Skin epidermis (tissue), 12 donors: ENCODE results near the gene ZNF780A.
"Not testable (repeated sequence)": the region's sequence is repeated elsewhere in the genome, so short reads cannot be mapped to it uniquely, and the experiment has no call there.

ENCODE experiments used
- H3K27ac ChIP-seq, 21 experiments: fragments of 200-600 bp; sonication (generic) in 11 of 21; one replicate each; pipeline ENCODE4 v1.5.0; 2020; ENCODE audit warnings: mild to moderate bottlenecking in 3 of 21, inconsistent platforms in 2 of 21, moderate library complexity in 2 of 21
- H3K4me3 ChIP-seq, 7 experiments: fragments of 200-600 bp; sonication (generic) in 2 of 7; one replicate each; pipeline ENCODE4 v1.5.0; 2020; ENCODE audit warnings: inconsistent platforms in 2 of 7, mild to moderate bottlenecking in 2 of 7, moderate library complexity in 1 of 7

ZNF780A gene

DNA sequence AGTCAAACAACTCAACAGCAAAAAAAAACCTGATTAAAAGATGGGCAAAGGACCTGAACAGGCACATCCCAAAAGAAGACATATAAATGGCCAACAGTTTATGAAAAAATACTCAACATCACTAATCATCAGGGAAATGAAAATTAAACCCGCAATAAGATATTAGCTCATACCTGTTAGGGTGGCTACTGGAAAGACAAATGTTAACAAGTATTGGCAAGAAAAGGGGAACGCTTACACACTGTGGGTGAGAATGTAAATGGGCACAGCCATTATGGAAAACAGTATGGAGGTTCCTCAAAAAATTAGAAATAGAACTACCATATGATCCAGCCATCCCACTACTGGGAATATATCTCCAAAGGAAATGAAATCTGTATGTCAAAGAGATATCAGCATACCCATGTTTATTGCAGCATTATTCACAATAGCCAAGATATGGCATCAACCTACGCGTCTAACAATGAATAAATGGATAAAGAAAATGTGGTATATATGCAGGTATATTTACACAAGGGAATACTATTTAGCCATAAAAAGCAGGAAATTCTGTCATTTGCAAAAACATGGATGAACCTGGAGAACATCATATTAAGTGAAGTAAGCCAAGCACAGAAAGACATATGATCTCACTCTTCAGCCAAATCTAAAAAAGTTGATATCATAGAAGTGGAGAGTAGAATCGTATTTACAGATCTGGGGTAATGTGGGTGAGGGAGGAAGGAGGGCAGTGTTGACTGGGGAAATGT is 2.3 kb downstream of the ZNF780A start:
- Histone ChIP-seq H3K27ac (no peak overlapping the region), H3K4me3 (no peak overlapping the region)

DNA sequence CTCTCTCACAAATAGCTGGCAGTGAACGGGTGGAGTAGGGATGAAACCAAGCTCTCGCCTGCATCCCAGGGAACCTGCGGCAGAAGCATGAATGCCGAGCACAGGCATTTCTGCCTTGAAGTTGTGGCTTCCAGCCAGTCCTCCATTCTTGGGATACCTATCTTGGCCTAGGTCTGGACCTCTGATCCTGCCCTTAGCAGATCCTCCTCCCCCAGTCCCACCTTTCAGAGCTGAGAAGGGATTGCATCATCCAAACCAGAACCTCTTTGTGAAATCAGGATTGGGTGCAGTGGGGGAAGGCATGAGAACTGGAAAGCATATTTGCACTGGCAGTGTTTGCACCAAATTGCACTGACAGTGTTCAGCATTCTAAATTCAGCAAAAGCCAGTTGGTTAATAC is 5.8 kb downstream of the ZNF780A start:
- Histone ChIP-seq H3K27ac (no peak overlapping the region), H3K4me3 (no peak overlapping the region)

DNA sequence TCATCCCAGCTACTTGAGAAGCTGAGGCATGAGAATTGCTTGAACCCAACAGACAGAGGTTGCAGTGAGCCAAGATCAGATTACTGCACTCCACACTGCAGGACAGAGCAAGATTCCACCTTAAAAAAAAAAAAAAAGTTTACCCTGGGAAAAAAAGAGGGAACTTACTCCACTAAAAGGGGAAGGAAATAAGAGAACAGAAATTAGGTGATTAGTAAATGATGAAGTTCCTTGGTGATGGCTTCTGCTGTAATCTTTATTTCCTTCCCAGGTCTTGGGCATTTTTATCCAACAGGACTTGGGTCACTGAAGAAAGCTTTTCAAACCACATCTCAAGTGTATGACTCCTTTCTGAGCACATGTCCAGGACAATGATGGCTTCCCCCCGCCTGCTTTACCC is 9.3 kb downstream of the ZNF780A start:
- H3K4me3 ChIP-seq: no peak overlapping the region
- H3K27ac ChIP-seq: no peak overlapping the region

DNA sequence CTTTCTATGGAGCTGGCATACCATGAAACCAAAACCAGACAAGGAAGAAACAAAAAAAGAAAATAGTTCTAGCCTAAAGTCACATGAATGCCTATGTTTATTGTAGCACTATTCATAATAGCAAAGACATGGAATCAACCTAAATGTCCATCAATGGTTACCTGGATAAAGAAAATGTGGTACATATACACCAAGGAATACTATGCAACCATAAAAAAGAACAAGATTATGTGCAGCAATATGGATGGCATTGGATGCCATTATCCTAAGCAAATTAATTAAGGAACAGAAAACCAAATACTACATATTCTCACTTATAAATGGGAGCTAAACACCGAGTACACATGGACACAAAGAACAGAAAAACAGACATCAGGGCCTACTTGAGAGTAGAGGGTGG is 10.5 kb downstream of the ZNF780A start:
- H3K27ac ChIP-seq: no peak overlapping the region

DNA sequence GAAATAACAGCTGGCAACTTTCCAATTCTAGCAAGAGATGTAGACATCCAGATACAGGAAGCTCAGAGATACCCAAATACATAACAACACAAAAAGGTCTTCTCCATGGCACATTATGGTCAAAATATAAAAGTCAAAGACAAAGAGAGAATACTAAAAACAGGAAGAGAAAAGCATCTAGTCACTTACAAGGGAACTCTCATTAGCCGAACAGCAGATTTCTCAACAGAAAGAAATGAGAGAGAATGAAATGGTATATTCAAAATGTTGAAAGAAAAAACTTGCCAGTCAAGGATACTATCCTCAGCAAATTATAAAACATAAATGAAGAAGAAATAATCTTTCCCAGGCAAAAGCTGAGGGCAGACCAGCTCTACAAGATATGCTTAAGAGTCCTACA is 12.4 kb downstream of the ZNF780A start:
- Histone ChIP-seq H3K27ac (no peak overlapping the region), H3K4me3 (no peak overlapping the region)

More for the DNA sequence above, 10.5 kb downstream of the ZNF780A start:
- no peak overlapping the region for H3K4me3 ChIP-seq

DNA sequence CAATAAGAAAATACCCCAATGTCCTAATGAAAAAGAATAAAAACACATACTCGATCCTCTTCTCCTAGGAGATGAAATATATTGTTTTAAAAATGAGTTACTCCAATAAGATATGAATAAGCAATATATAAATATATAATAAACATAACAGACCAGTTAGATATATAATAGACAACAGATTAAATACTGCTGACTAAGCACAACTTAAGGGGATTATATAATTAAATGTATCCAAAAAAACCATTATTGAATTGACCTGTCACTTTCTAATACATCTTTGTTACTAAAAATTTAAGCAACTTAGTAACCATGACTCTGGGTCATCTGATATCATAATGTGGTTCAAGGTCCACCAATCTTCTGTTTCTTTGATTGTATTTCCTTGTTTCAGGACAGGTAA is 20.7 kb downstream of the ZNF780A start:
- H3K27ac ChIP-seq: no peak overlapping the region
- no peak overlapping the region for H3K4me3 ChIP-seq

DNA sequence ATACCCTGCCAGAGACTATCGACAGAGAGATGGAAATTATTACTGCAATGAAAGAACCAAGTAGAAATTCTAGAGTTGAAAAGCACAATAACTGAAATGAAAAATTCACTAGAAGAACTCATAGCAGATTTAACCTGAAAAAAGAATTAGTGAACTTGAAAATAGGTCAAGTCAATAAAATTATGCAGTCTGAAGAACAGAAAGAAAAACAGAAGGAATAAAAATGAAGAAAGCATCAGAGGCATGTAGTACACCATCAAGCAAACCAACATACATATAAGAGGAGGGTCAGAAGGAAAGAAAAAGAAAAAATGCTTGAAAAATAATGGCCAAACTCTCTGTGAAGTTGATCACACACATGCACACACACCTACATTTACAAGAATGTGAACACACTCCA is 31.1 kb downstream of the ZNF780A start:
- no peak overlapping the region for H3K4me3 ChIP-seq
- no peak overlapping the region for H3K27ac ChIP-seq

DNA sequence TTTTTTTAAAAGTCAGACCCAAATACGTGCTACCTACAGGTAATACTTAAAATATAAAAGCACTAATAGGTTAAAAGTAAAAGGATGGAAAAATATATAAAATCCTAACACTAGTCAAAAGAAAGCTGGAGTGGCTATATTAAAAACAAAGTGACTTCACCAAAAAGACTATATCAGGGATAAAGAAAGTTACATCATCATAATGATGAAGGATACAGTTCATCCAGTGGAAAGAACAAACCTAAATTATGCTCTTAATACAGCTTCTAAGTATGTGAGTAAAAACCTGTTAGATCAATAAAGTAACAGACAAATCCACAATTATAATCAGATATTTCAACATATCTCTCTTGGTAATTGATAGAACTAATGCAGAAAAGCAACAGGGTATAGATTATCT is 33.6 kb downstream of the ZNF780A start:
- H3K27ac ChIP-seq: no peak overlapping the region
- H3K4me3 ChIP-seq: no peak overlapping the region

DNA sequence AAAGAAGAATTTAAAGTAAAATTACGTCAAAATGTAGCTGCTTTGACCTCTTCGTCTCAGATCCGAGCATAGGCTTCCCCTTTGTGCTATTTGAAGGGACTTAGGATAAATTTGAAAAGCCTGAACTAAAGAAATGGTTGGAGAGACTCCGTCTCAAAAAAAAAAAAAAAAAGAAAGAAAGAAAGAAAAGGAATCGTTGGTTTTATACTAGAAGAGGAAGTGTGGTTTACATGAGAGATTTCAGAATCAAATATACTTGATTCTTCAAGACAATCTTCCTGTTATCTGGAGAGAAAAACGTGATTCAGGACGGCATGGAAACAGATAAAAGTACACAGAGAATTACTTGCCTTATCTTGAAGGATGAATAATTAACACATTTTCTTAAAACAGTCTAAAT is 34.2 kb downstream of the ZNF780A start:
- peak overlapping the region in 18 of 21 experiments; percentile 26 to 84 (median 74) for H3K27ac ChIP-seq

DNA sequence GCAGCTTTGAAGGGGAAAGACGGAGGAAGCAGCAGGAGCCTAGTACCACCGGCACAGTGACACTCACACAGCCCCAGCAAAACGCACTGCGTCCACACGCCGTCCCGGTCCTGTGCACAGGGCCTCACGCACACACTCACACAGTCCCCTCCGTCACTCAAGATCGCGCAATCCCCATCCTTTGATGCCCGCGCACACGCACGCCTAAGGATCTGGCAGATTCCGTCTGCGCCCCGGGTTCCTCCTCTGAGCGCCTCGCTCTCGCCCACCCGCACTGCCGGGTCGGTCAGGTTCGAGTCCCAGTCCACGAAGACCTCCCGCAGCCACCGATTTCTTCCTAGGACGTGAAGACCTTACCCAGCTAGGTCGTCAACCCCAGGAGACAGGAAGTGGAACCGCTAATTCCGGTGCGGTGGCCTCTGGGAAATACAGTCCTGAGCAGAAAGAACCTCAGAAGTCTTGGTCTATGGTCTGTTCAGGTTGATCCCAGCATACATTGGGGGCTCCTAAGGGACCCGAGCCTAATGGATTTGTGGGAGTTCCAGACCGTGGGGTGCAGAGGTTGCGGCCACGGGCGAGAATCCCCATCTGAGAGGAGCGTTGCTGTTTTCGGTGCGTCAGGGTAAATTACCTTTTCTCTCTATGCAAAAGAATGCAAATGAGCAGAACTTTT is 34.8 kb downstream of the ZNF780A start, which contains the start of gene ZNF780B:
ZNF780B (minus strand) TSS at position 400 of the 673 bp plus-strand sequence. CDS start 5,899 bp downstream, outside the sequence.
- peak within 1 kb of the TSS; percentile 47 to 85 (median 78) for H3K4me3 ChIP-seq
- peak within 1 kb of the TSS; percentile 26 to 84 (median 68) for H3K27ac ChIP-seq

More for the DNA sequence above, 34.2 kb downstream of the ZNF780A start:
- H3K4me3 ChIP-seq: peak overlapping the region; percentile 47 to 85 (median 78)

DNA sequence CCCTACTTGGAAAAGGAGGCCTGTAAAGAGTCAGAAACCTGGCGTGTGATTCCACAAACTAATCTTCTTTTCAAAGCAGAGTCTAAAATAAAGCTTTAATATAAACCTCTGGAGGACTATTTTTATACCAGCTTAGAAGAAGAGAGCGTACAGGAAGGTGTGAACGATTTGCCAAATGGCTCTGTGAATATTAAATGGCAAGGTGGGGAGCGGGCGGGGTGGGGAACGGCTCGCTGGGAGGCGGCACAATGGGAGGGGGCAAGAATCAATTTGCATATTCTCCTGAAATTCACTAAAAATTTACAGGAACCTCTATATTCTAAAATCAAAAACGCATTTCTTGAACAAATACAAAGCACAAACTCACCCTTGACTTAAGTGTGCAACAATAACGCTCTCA is 35.7 kb downstream of the ZNF780A start:
- H3K27ac ChIP-seq: peak overlapping the region in 4 of 21 experiments; percentile 47 to 83 (median 66)
- peak overlapping the region; percentile 47 to 85 (median 78) for H3K4me3 ChIP-seq

DNA sequence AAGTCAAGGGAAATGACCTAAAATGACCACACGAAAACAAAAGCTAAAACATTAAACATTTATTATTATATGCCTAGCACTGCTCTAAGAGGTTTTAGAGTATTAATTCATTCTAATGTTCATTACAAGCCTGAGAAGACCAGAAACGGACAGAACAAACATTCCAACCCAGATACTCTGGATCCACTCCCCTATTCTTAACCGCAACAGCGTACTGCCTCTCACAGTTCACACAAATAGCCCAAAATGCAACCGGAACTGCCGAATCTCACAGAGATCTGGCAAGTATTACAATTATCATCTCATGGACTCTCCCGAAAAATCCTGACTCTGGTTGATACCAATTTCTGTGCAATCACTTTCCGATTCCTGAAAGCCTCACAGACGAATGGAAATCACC is 36.1 kb downstream of the ZNF780A start:
- H3K27ac ChIP-seq: no peak overlapping the region

DNA sequence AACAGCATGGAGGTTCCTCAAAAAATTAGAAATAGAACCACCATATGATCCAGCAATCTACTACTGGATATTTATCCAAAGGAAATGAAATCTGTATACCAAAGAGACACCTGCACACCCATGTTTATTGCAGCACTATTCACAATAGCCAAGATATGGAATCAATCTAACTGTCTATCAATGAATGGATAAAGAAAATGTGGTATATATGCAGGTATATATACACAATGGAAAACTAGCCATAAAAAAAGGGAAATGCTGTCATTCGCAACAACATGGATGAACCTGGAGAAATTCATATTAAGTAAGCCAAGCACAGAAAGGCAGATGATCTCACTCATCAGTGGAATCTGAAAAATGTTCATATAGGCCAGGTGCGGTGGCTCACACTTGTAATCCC is 37.3 kb downstream of the ZNF780A start:
- H3K27ac ChIP-seq: no peak overlapping the region
- no peak overlapping the region for H3K4me3 ChIP-seq

More for the DNA sequence above, 36.1 kb downstream of the ZNF780A start:
- H3K4me3 ChIP-seq: no peak overlapping the region

DNA sequence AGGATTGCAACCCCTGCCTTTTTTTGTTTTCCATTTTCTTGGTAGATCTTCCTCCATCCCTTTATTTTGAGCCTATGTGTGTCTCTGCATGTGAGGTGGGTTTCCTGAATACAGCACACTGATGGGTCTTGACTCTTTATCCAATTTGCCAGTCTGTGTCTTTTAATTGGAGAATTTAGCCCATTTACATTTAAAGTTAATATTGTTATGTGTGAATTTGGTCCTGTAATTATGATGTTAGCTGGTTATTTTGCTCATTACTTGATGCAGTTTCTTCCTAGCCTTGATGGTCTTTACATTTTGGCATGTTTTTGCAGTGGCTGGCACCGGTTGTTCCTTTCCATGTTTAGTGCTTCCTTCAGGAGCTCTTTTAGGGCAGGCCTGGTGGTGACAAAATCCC is 49.0 kb downstream of the ZNF780A start:
- not testable (repeated sequence) for H3K4me3 ChIP-seq, H3K27ac ChIP-seq

DNA sequence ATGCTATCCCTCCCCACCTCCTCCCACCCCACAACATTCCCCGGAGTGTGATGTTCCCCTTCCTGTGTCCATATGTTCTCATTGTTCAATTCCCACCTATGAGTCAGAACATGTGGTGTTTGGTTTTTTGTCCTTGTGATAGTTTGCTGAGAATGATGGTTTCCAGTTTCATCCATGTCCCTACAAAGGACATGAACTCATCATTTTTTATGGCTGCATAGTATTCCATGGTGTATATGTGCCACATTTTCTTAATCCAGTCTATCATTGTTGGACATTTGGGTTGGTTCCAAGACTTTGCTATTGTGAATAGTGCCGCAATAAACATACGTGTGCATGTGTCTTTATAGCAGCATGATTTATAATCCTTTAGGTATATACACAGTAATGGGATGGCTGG is 52.7 kb downstream of the ZNF780A start:
- not testable (repeated sequence) for H3K4me3 ChIP-seq, H3K27ac ChIP-seq

DNA sequence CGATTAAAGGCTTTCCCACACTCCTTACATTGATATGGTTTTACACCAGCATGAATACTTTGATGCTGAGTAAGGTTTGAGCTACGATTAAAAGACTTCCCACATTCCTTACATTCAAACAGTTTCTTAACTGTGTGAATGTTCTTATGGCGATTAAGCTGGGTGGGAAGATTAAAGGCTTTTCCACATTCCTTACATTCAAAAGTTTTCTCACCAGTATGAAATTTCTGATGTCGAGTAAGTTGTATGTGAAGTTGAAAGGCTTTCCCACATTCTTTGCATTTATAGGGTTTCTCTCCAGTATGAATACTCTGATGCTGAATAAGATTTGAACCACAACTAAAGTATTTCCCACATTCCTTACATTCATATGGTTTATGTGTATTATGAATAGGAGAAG is 54.7 kb downstream of the ZNF780A start:
- Histone ChIP-seq H3K4me3 (no peak overlapping the region), H3K27ac (no peak overlapping the region)

DNA sequence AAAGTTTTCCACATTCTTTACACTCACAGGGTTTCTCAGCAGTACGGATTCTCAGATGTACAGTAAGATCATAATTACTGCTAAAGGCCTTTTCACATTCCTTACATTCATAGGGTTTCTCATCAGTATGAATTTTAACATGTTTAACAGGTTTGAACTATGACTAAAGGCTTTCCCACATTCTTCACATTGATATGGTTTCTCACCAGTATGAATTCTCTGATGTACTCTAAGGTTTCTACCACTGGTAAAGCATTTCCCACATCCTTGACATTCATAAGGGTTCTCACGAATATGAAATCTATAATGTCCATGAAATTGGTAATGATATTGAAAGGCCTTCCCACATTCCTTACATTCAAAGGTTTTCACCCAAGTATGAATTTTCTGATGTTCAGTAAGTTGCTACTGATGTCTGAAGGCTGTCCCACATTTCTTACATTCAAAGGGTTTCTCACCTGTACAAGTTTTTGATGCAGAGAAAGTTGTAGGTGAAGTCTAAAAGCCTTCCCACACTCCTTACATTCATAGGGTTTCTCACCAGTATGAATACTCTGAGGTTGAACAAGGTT is 56.7 kb downstream of the ZNF780A start:
- Histone ChIP-seq H3K27ac (no peak overlapping the region), H3K4me3 (no peak overlapping the region)

DNA sequence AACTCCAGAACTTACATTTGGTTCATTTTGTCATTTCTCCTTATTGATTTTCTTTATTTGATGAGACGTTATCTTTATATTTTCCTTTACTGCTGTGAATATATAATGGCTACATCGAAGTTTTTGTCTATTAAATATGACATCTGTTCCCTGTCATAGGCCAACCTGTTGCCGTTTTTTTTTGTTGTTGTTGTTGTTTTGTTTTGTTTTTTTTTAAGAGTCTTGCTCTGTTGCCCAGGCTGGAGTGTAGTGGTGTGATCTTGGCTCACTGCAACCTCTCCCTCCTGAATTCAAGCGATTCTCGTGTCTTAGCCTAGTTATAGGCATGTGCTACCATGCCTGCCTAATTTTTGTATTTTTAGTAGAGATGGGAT is 64.2 kb downstream of the ZNF780A start:
- no peak overlapping the region for H3K27ac ChIP-seq
- no peak overlapping the region for H3K4me3 ChIP-seq

DNA sequence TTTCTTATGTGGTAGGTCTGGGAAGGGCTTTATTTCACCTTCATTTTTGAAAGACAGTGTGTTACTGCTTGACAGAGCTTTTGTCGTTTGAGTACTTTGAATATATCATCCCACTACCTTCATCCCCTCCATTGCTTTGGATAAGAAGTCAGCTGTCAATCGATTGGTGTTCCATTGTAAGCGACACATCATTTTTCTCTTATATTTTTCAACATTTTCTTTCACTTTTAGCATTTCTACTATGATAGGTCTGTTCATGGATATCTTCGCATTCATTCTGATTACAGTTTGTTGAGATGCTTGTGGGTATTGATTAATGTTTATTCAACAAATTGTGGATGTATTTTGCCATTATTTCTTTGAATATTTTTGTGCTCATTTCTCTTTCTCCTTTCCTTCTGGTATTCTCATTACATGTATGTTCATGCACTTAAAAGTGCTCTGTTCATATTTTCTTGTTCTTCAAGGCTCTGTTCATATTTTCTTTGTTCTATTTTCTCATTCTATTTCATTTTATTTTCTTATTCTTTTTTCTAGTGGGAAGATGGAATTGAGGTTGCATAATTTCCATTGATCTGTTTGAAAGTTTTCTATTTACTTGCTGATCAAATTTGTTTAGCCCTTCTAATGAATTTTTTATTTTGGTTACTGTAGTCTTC is 64.7 kb downstream of the ZNF780A start:
- H3K27ac ChIP-seq: no peak overlapping the region
- no peak overlapping the region for H3K4me3 ChIP-seq

DNA sequence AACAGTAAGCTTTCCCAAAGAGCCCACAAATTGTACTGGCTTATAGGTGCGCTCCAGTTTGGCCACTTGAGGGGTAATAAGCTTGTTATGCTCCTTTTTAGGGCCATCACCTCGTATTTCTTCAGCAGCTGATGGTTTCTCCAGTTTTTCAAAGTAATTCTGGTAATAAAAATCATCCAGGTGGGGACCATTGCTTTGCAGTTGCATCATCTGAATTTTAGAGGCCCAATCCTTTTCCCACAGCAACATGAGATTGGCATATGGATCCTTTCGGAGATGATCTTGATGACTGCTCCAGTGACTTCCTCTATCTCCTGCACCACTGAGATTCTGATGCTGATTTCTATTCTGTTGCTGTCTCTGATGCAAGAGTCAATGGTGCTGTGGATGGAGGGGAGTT is 66.8 kb downstream of the ZNF780A start:
- no peak overlapping the region for H3K4me3 ChIP-seq
- no peak overlapping the region for H3K27ac ChIP-seq
